AG04450 (cell line): Measurements from ENCODE around the gene ITM2A. TPM values are rescaled to one million over a fixed set of nuclear protein-coding genes. Genes with fewer than 3 reads are reported as not detected.

ENCODE experiments used
- CTCF ChIA-PET: fragments of 300-600, 350-600 bp; formaldehyde crosslinking; extraction: SDS; loops from one replicate; lab custom pipeline; 2022; ENCODE audit warnings: antibody characterized with exemption, inconsistent platforms; lab: Charles Lee
- POLR2A ChIA-PET: fragments of 350-600 bp; formaldehyde crosslinking; extraction: SDS; loops from one replicate; lab custom pipeline; 2021; ENCODE audit warnings: antibody characterized with exemption, inconsistent platforms; lab: Yijun Ruan, JAX
- DNase-seq: peaks from one replicate; pipeline ENCODE4 v3.0.0-alpha.2; 2011; ENCODE audit warnings: low read depth, low spot score
- H3K27ac ChIP-seq: one replicate; pipeline ENCODE4 v1.5.1; 2012; ENCODE audit warnings: low read depth, low read length, control low read depth
- H3K27me3 ChIP-seq: one replicate; pipeline ENCODE4 v1.6.0; 2012; ENCODE audit warnings: low read length; ENCODE audit not compliant: control insufficient read depth, insufficient read depth
- H3K4me3 ChIP-seq: 2 replicates; pipeline ENCODE4 v1.5.1; 2011; ENCODE audit warnings: mild to moderate bottlenecking, low read depth, low read length, control low read depth
- H3K9me3 ChIP-seq: 2 replicates; pipeline ENCODE4 v1.5.1; 2012; ENCODE audit warnings: low read length; ENCODE audit not compliant: control insufficient read depth, insufficient read depth
- polyA minus RNA-seq: library from RNA; depleted of rRNA, polyadenylated mRNA; stranded (reverse); fragments of >200 nt; gene quantifications from 2 replicates; pipeline ENCODE4 v1.2.3, GENCODE V29; 2011; rRNA and poly(A)+ RNA removed
- polyA plus RNA-seq: library from polyadenylated mRNA; depleted of rRNA; stranded (reverse); fragments of >200 nt; gene quantifications from 2 replicates; pipeline ENCODE4 v1.2.3, GENCODE V29; 2011; rRNA removed
- TF ChIP-seq, protein P1 (sequence below): IDR thresholded peaks from 2 replicates; pipeline ENCODE4 v1.5.1; 2011; ENCODE audit warnings: low read depth, low read length, control low read depth, inconsistent platforms

The ITM2A gene
- polyA plus RNA-seq (not detected in 2 replicates), polyA minus RNA-seq (not detected in 2 replicates)

DNA sequence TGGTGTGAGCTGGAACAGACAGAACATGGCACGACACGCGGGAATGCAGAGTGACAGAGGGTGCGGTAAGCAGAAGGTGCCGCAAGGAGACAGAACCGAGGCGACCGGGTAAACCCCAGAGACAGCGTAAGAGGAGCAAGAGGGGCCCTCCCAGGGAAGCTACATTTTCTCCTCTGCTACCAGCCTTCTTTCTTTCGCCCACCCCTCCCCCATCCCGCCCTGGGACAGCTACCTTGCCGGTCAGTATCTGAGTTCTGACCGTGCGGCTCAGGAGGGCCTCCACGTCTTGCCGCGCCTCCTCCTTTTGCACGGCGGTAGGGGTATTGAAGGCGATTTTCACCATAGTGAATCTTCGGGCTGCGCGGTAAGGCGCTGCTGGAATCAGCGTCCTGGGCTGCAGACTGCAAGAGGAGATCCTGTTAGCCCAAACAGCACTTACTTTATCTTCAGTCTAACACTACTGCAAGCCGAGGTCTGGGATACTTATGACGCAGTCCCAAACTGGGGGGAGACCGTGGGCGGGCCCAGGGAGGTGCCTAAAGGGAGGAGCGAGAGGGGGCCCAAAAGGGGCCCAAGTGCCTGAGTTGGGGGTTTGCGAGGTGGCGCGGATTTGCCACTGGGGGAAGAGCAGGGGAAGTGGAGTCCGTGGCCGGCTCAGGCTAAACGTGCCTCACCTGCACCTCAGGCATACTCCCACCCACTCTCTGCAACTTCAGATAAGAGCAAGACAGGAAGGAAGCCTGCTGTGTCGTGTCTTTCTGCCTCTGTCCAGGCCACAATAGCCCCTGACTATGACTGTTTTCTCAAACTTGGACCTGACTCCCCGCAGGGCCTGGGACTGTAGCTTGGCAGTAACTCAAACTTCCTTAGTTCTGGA lies at the start of gene ITM2A:
TSS of gene ITM2A (minus strand) at position 462 of the 877 bp plus-strand sequence. CDS start at position 343, 119 bp downstream.
- TF ChIP-seq, protein P1, sequence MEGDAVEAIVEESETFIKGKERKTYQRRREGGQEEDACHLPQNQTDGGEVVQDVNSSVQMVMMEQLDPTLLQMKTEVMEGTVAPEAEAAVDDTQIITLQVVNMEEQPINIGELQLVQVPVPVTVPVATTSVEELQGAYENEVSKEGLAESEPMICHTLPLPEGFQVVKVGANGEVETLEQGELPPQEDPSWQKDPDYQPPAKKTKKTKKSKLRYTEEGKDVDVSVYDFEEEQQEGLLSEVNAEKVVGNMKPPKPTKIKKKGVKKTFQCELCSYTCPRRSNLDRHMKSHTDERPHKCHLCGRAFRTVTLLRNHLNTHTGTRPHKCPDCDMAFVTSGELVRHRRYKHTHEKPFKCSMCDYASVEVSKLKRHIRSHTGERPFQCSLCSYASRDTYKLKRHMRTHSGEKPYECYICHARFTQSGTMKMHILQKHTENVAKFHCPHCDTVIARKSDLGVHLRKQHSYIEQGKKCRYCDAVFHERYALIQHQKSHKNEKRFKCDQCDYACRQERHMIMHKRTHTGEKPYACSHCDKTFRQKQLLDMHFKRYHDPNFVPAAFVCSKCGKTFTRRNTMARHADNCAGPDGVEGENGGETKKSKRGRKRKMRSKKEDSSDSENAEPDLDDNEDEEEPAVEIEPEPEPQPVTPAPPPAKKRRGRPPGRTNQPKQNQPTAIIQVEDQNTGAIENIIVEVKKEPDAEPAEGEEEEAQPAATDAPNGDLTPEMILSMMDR = no peak
- Histone ChIP-seq H3K27ac (no peak within 1 kb of the TSS), H3K9me3 (peaks cover 5% of the 10 kb centered on the region; the same call in 1 of the 2 replicates), H3K27me3 (no peaks in the 10 kb centered on the region), H3K4me3 (no peak within 1 kb of the TSS)
- CTCF ChIA-PET = no interaction called here
- DNase-seq = no peak
- POLR2A ChIA-PET = no interaction called here

GRCh38 chrX:79415056-79415455 lies 47.9 kb upstream of the ITM2A start:
- ChIA-PET CTCF (no interaction called here), POLR2A (no interaction called here)
- Histone ChIP-seq H3K9me3 (no peaks in the 10 kb centered on the region), H3K4me3 (no peak overlapping the region), H3K27ac (no peak overlapping the region), H3K27me3 (no peaks in the 10 kb centered on the region)
- TF ChIP-seq, protein P1 = no peak
- no peak for DNase-seq

- TF ChIP-seq, protein P1 = no peak
- H3K4me3 ChIP-seq = no peak overlapping the region
- no peak overlapping the region for H3K27ac ChIP-seq
- H3K9me3 ChIP-seq = no peaks in the 10 kb centered on the region
- ChIA-PET CTCF (no interaction called here), POLR2A (interaction anchor here (0.5 kb wide), 1 partner anchor 15 kb away, joined by 4 read pairs; no protein-coding TSS in a partner anchor)
- DNase-seq = no peak
- H3K27me3 ChIP-seq = no peaks in the 10 kb centered on the region
Observed at GRCh38 chrX:79413963-79414362, 46.8 kb upstream of the ITM2A start.

DNA sequence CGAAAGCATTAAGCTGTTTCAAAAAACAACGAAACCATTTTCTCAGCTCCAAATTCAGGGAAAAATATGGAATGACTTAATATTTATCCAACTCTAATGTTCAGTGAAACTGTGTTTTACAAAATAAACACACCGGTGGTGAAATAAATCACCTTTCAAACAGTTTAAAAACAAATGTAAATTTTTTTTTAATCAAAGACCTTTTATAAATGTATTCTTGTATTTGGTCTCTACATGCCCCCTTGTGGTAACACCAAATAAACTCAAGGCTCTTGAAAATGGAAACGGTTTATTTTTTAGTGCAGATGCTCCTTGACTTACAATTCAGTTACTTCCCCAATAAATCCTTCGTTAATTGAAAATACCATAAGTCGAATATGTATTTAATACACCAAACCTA lies 45.8 kb upstream of the ITM2A start:
- no peak for DNase-seq
- ChIA-PET POLR2A (no interaction called here), CTCF (no interaction called here)
- Histone ChIP-seq H3K4me3 (no peak overlapping the region), H3K27me3 (no peaks in the 10 kb centered on the region), H3K9me3 (no peaks in the 10 kb centered on the region), H3K27ac (no peak overlapping the region)
- TF ChIP-seq, protein P1 = no peak

GRCh38 chrX:79412166-79412565 lies 45.0 kb upstream of the ITM2A start:
- TF ChIP-seq, protein P1 = no peak
- no peak for DNase-seq
- CTCF ChIA-PET = no interaction called here
- H3K27me3 ChIP-seq = no peaks in the 10 kb centered on the region
- H3K27ac ChIP-seq = no peak overlapping the region
- no peak overlapping the region for H3K4me3 ChIP-seq
- no peaks in the 10 kb centered on the region for H3K9me3 ChIP-seq
- POLR2A ChIA-PET = no interaction called here
